PC-3 (cell line): ENCODE measurements around the gene NRL.

Source experiments
- CTCF ChIP-seq: fragments of 300-600 bp; sonication (generic); conservative IDR thresholded peaks from 2 replicates; pipeline ENCODE4 v1.5.1; 2017; ENCODE audit warnings: antibody characterized with exemption, low read depth, mild to moderate bottlenecking, low read length
- EZH2phosphoT487 ChIP-seq: fragments of 300-600 bp; sonication (generic); IDR thresholded peaks from 2 replicates; pipeline ENCODE4 v1.6.1; 2018; ENCODE audit warnings: mild to moderate bottlenecking, antibody characterized with exemption, low read length, borderline replicate concordance

GRCh38 chr14:24079491-24080141 lies 35.1 kb downstream of the NRL start:
- TF ChIP-seq CTCF (no peak), EZH2phosphoT487 (no peak)
